ENCODE results near the gene ST3GAL5. TPM values are rescaled to one million over a fixed set of nuclear protein-coding genes. Genes with fewer than 3 reads are reported as not detected.

The ST3GAL5 gene
- total RNA-seq, 4 donors from 2014 or later, result 12.6 to 26.0 (median 21.8) TPM

GRCh38 chr2:85852937-85853498, 35.8 kb downstream of the ST3GAL5 start:
- no peak for DNase-seq
- H3K4me1 ChIP-seq, result peaks cover 0 to 8% of the 10 kb centered on the region in 2 donors
- intact Hi-C loops (cut with DNase I; ENCODE audit: low total_unique reads), result no loop called here
- H3K27me3 ChIP-seq, result no peaks in the 10 kb centered on the region
- ATAC-seq, result peak; percentile 10 to 26
- in situ Hi-C loops (cut with MboI; ENCODE audit: low sequenced_read_pairs in 4 of 4), result no loop called here
- peaks cover 0 to 2% of the 10 kb centered on the region in 2 donors for H3K36me3 ChIP-seq
- peak overlapping the region in 1 of 4 donors; percentile 10 for H3K4me3 ChIP-seq
- TF ChIP-seq CTCF (IDR thresholded peaks at IDR 0.05 in 4 of 5, conservative IDR thresholded peaks at IDR 0.05 in 1 of 5) (no peak), POLR2A (IDR thresholded peaks at IDR 0.05) (no peak)
- no peaks in the 10 kb centered on the region for H3K9me3 ChIP-seq
- H3K27ac ChIP-seq, result peak overlapping the region in 3 of 4 donors; percentile 42 to 54 (median 44)

GRCh38 chr2:85852152-85852840, 36.5 kb downstream of the ST3GAL5 start:
- Histone ChIP-seq H3K27me3 (no peaks in the 10 kb centered on the region), H3K36me3 (peaks cover 0 to 9% of the 10 kb centered on the region in 2 donors), H3K4me3 (no peak overlapping the region), H3K4me1 (peaks cover 0 to 8% of the 10 kb centered on the region in 2 donors), H3K27ac (peak overlapping the region in 3 of 4 donors; percentile 3 to 54 (median 39)), H3K9me3 (no peaks in the 10 kb centered on the region)
- ATAC-seq, result no peak
- in situ Hi-C loops (cut with MboI; ENCODE audit: low sequenced_read_pairs in 4 of 4), result no loop called here
- no peak for DNase-seq
- TF ChIP-seq POLR2A (IDR thresholded peaks at IDR 0.05), result no peak
- TF ChIP-seq CTCF (IDR thresholded peaks at IDR 0.05 in 4 of 5, conservative IDR thresholded peaks at IDR 0.05 in 1 of 5), result no peak
- intact Hi-C loops (cut with DNase I; ENCODE audit: low total_unique reads), result no loop called here

GRCh38 chr2:85851253-85852151, 37.3 kb downstream of the ST3GAL5 start:
- Histone ChIP-seq H3K27ac (peak overlapping the region; percentile 3 to 39 (median 30)), H3K4me1 (peaks cover 0 to 8% of the 10 kb centered on the region in 2 donors), H3K4me3 (no peak overlapping the region), H3K36me3 (peaks cover 0 to 10% of the 10 kb centered on the region in 2 donors), H3K27me3 (no peaks in the 10 kb centered on the region), H3K9me3 (no peaks in the 10 kb centered on the region)
- TF ChIP-seq CTCF (IDR thresholded peaks at IDR 0.05 in 4 of 5, conservative IDR thresholded peaks at IDR 0.05 in 1 of 5), result no peak
- TF ChIP-seq POLR2A (IDR thresholded peaks at IDR 0.05), result no peak
- peak in 1 of 2 donors; percentile 61 for DNase-seq
- in situ Hi-C loops (cut with MboI; ENCODE audit: low sequenced_read_pairs in 4 of 4), result no loop called here
- intact Hi-C loops (cut with DNase I; ENCODE audit: low total_unique reads), result no loop called here
- ATAC-seq, result peak; percentile 53 to 67

- Histone ChIP-seq H3K27ac (no peak overlapping the region), H3K36me3 (peaks cover 0 to 10% of the 10 kb centered on the region in 2 donors), H3K4me3 (no peak overlapping the region), H3K27me3 (no peaks in the 10 kb centered on the region), H3K4me1 (peaks cover 0 to 8% of the 10 kb centered on the region in 2 donors), H3K9me3 (no peaks in the 10 kb centered on the region)
- intact Hi-C loops (cut with DNase I; ENCODE audit: low total_unique reads) (no loop called here), in situ Hi-C loops (cut with MboI; ENCODE audit: low sequenced_read_pairs in 4 of 4) (no loop called here)
- no peak for DNase-seq
- ATAC-seq, result no peak
- TF ChIP-seq POLR2A (IDR thresholded peaks at IDR 0.05) (no peak), CTCF (IDR thresholded peaks at IDR 0.05 in 4 of 5, conservative IDR thresholded peaks at IDR 0.05 in 1 of 5) (no peak)
Observed at GRCh38 chr2:85850451-85850850, 38.3 kb downstream of the ST3GAL5 start.
